ENCODE measurements around the gene L1CAM.
A peak's percentile ranks its signal among the peaks of the same experiment; 100 is the strongest.

L1CAM gene

DNA sequence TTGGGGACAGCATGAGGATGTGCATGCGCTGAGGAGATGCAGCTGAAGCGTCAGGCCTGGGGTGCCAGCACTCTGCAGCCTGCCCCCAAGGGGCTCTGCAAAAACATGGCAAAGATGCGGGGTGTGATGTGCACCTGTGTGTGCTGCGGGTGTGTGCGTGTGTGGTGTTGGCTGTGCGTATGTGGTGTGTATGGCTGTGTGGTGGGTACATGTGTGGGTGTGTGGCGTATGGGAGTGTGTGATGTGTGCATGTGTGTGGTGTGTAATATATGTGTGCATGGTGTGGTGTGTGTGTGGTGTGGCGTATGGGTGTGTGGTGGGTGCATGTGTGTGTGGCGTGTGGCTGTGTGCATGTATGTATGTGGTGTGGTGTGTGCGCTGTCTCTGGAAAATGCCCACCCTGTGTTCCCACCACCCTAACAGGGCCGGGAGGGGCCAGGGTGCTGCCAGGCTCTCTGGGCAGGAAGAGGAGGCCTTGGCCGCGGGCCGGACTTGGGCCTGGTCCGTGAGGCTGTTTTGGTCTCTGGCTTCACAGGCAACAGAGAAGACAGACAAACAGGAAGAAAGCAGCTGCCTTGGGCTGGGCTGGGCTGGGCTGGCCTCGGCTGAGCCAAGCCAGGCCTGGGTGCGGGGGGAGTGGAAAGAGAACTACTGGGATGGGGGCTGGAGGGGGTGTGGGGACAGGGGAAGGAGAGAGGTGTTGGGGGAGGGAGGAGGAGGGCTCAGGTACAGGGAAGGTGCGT, 17.4 kb upstream of the L1CAM start:
- DNase-seq: no peak

GRCh38 chrX:153902385-153902784, 16.4 kb upstream of the L1CAM start:
- DNase-seq: no peak

- no peak for DNase-seq
These were observed 15.8 kb upstream of the L1CAM start for GRCh38 chrX:153901753-153902140.

DNA sequence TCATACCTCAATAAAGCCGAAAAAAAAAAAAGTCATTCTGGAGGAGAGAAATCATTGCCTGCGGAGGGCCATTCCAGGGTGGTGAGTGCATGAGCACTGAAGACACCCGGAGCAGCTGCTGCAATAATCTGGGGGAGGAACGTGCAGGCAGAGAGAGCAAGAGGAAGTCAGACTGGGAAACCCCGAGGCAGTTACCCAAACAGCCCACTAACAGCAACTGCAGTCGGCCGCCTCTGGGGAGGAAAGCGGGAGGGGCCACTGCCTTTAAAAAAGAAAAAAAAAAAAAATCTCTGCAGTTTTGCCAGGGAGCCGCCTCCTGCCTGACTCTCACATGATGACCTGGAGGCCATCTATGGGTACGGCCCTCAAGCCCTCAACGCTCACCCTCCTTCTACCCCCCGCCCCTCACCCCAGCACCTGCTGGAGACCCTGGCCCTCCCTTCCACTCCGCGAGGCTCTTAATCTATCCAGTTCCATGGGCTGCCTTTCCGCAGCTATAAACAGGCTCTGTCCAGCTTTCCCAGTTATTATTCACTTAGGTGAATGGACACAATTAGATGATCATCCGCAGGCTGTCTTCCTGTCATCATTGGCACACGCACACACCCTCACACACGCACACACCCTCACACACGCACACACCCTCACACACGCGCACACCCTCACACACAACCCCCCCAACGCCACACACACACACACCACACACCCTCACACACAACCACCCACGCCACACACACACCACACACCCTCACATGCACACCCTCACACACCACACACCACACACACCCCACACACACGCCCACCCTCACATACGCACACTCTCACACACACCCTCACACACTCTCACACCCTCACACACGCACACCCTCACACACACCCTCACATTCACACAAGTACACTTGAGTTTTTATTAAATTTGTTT, 15.1 kb upstream of the L1CAM start:
- DNase-seq: peak; percentile 72

DNA sequence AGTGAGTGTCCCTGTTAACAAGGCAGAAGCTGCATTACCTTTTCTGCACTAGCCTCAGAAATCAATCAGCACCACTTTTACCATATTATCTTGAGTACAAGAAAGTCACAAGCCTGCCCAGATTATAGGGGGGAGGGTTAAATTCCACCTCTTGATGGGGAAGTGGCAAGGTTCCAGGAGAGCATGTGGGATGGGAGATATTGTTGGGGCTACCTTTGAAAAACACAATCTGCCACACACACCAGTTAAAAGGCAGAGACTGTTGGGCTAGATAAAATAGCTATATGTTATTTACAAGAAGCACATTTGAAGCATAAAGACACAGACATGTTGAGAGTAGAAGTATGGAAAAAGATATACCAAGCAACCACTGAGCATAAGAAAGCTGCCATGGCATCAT, 11.9 kb upstream of the L1CAM start:
- DNase-seq: no peak

DNA sequence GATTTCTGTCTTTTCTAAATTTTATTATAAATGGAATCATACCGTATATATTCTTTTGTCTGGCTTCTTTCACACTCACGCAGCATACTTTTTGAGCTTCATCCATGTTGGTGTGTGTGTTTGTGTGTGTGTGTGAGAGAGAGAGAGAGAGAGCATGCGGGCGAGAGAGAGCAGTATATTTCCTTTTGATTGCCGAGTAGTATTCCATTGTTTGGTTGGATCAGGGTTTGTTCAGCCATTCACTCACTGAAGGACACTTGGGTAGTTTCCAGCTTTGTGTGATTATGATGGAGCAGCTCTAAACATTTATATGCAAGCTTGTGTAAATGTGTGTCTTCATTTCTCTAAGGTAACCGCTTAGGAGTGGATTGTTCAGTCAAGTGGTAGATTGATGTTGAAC, 3.1 kb upstream of the L1CAM start:
- DNase-seq: no peak

- no peak for DNase-seq
These were observed 2.4 kb upstream of the L1CAM start for GRCh38 chrX:153888344-153888743.

GRCh38 chrX:153887385-153887784, 1.4 kb upstream of the L1CAM start:
- DNase-seq: no peak

GRCh38 chrX:153886915-153887314, 942 bp upstream of the L1CAM start:
- DNase-seq: no peak

DNA sequence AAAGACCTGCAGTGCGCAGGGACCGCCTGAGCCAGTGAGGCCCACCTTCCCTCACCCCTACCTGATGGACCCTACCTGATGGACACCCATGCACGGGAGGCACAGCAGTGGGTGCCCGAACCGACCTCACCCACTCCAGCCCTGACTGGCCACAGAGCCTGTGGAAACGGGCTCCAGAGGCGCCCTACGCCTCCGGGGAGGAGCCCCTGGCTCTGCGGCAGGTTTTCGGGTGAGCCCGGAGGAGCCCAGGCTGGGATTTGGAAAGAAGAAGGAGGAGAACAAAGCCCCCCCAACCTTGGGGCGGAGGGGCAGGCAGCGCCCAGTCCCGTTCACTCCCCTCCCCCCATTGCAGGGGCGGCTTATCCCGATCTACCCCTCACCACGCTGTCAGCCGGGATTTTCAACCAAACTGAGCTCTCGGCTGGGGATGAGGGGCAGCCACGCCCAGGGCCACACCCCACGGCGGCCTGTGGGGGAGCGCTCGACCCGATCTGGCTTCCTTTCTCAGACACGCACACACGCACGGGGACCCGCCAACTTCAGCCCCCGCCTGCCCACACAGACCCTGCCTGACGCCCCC, 675 bp downstream of the L1CAM start:
- DNase-seq: no peak

- no peak for DNase-seq
These were observed 1.4 kb downstream of the L1CAM start for GRCh38 chrX:153884590-153884989.

DNA sequence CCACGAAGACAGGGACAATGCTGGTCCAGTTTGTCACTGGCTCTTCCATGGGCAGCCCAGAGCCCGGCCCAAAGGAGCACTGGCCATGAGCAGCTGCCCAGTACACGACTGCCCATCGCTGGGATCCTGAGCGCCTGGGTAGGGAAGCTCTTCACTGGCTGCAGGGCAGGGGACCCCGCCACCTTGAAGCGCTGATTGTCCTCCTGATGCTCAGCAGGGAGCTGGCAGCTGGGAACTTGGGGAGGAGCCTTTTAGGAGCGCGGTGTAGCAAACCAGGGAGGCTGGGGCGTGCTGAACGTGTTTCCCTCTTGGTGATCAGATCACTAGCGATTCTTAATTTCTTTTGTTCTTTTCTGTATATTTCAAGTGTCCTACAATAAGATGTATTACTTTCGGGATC, 1.8 kb downstream of the L1CAM start:
- no peak for DNase-seq

DNA sequence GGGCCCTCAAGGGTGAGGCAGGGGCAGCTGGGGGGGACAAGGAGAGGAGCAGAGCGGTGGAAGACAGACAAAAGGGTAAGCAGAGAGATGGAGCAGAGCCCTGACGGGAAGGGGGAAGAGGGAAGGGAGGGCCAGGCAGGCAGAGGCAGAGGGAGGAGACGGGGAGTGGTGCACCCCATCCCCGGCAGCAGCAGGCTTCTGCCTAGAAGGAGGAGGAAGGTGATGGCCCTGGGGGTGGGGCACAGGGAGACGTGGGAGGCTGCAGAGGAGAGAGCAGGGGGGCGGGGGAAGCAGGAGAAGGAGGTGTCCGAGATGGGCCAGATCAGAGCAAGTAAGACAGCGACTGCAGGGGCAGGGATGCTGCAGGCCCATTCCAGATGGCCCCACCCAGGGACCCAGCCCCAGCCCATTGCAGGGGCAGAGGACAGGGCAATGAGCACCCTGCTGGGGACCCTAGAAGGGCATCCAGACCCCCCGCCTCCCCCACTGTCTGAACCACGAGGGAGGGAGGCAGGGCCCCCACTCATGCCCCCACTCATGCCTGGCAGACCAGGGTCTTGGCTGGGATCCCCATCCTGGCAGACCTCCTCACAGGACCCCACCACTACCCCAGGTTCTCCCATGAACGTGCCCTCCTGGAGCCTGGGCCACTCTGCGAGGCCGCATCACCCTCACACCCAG, 2.7 kb downstream of the L1CAM start:
- no peak for DNase-seq

- DNase-seq: no peak
These were observed 3.4 kb downstream of the L1CAM start for GRCh38 chrX:153882557-153882956.

DNA sequence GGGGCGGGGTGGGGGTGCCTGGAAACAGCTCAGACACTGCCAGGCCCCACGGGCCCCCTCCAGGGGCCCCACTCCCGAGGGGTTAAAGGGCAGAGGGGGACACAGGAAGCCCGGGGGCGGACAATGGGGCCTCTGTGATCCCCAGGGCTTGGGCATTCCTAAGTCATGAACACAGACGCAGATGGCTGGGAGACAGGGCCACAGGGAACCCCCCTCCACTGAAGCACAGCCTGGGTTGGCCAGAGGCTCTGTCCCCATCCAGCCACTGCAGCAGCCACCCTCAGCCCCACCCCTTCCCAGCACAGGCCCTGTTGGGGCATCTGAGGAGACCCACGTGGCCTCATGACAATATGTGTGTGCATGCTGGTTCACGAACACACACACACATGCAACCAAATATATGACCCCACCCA, 3.9 kb downstream of the L1CAM start:
- no peak for DNase-seq

- no peak for DNase-seq
These were observed 4.7 kb downstream of the L1CAM start for GRCh38 chrX:153881281-153881680.

GRCh38 chrX:153880440-153880815, 5.5 kb downstream of the L1CAM start:
- DNase-seq: no peak

DNA sequence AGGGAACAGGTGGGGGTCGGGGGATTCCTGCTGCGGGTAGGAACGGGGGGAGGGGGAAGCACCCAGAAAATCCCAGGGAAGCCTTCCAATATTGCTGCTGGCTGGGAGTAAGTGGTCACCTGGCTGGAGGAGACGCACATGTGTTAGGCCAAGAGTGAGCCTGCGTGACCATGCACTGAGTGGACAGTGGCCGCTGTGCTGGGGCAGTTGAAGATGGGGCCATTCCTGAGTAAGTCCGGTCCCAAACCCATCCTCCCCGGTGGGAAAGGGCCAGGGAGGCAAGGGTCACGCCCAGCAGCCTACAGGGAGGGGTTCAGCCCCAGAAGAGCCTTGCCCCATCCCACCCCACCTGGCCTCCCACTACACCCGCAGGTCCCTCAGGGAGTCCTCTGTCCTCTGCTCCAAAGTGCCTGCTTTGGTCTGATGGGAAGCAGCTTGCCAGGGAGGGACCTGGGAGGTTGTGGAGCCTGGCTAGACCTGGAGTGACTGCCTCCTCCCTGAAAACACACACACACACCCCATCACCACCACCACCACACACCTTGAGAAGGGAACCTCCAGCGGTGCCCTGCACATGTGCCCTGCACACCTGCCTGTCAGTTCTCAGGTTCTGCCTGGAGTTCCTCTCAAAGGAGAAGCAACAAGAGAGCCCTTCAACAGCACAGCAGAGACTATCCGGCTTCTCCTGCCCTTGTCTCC, 6.1 kb downstream of the L1CAM start:
- no peak for DNase-seq

DNA sequence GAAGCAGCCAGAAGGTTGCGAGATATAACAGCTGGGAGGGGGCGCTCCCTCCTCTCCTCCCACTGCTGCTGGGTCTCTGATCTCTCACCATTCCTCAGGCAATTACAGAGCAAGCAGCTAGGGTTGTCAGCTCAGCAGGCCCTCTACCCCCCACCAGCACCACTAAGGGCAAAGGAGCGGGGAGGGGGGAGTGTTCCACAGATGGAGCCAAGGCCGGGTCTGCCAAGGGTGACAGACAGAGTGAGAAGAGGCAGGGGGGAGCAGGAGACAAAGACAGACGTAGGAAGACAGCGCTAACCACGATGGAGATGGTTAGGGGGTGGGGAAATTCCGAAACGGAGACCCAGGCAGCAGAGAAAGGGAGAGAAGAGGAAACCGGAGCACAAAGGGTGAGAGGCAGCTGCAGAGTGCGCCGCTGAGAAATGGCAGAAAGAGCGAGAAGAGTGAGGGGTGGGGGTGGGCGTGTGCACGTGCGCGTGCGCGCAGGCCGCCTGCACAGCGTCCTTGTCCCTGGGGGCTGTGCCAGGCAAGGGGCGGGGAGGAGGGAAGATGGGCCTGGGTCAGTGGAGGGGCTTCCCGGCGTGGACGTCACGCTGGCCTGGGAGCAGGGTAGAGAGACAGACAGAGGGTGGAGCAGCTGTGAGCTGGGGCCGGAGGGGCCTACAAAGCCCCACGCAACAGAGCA, 6.9 kb downstream of the L1CAM start:
- no peak for DNase-seq

DNA sequence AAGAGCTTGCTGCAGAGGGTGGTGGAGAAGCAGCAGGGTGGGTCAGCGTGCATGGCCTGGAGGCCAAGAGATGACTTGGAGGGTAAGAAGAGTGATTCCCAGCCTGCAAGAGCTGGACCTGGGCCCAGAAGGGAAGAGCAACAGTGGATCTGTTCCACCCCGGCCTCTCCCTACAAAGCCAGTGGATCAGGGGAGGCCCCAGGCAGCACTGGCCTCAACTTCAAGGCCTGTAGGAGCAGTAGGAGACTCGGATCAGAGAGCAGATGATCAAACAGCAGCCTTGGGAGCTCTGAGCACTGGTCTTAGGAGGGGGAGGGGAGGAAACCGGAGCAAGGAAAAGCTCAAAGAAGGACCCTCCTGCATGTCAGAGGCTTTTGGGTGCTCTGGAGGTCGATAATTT, 7.6 kb downstream of the L1CAM start:
- no peak for DNase-seq

- DNase-seq: no peak
These were observed 8.3 kb downstream of the L1CAM start for GRCh38 chrX:153877571-153878261.

DNA sequence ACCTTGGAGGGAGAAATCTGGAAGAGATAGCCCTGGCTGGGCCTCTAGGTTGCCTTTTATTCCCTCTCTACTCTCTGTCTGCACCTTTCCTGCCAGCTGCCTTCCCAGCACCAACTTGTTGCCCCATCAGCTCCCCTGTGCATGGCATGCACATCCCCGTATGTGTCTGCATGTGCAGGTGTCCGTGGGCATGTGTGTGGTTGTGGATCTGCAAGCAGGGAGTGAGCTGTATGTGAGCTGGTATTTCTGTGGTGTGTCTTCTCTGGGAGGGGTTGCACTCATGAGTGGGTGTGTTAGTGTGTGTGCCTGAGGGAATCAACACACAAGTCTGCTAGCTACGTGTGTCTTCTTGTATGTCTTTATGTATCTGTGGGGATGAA, 9.9 kb downstream of the L1CAM start:
- no peak for DNase-seq
